Non-pigmented ciliary epithelial cell (primary cell): Measurements from ENCODE around the gene ZC3H7B.
"Not testable (repeated sequence)": the region's sequence is repeated elsewhere in the genome, so short reads cannot be mapped to it uniquely, and the experiment has no call there.

Source experiments
- DNase-seq: peaks from one replicate; pipeline ENCODE4 v3.0.0-alpha.2; 2010; ENCODE audit warnings: low read depth

ZC3H7B gene

DNA sequence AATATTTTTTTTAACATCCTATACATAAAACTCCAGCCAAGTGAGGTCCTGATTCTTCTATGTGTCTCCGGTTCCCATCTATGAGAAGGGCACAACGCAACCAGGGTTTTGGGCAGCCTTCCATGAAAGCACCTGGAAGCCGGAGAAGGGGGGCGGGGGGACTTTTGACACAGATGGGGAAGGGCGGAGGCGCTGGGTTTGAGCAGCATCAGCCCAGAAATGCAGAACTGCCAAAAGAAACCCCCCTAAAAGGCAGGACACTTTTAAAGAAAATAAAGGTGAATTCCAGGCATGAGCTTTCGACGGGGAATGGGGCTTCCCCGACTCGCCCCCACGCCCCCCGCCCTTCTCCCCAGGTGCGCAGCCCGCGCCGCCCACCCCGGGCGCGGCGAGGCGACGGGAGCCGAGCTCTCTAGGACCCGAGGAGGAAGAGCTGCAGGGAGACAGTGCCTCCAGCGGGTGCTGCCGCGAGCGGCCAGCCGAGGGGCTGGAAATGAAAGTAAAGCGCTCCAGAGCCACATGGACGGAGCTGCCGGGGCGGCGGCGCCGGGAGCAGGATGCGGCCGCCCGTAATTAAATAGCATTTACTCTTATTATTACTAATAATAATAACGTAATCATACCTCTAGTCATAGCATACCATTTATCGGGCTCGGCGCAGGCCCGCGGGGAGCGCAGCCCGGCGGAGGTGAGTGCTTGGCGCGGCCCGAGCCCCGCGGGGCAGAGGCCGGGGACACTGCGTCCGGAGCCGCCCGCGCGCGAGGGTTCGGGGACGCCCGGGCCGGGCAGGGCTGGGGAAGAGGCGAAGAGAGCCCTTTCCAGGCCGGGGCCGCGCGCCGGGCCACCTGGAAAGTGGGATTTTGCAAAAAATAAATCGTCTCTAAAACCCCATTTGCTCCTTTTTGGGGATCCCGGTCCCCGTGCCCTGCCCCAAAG lies at the start of gene ZC3H7B:
TSS of gene ZC3H7B (plus strand) at position 441 of the 936 bp plus-strand sequence. CDS start 19,136 bp downstream, outside the sequence.
- no peak for DNase-seq

DNA sequence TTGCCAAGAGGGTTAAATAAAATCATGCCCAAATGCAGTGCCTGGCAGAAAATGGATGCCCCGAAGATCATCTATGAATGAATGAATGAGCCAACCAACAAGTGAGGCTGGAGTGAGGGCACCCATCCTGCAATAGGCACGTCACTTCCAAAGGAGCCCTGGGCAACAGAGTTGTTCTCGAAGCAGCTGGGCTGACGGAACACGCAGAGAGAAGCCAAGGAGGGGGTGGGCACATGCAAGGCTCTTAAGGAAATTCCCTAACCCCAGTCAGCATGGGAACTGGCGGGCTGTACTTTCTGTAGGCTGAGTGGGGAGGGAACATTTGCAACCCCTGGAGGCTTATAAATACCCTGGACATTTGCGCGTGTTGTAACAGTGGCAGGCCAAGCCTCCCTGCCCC lies 49.0 kb upstream of the ZC3H7B start:
- no peak for DNase-seq

DNA sequence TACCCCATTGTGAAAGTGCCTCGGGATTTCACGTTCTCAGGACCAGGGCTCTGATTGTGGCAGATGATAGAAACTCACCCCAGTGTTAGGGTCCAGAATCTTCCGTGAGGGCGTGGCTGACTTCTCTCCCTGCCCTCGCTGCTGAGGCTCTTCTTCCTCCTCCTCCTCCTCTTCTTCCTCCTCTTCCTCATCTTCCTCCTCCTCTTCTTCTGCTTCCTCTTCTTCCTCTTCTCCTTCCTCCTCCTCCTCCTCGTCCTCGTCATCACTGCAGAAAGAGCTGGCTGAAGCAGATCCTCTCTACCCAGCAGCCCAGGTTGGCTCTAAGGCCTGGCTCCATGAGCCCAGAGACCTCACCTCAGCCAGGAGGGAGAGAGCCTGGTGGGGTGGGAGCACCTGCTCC lies 47.1 kb upstream of the ZC3H7B start:
- DNase-seq = no peak

GRCh38 chr22:41256254-41257253 lies 44.8 kb upstream of the ZC3H7B start:
- peak; percentile 20 for DNase-seq

- DNase-seq = no peak
These were observed 43.6 kb upstream of the ZC3H7B start for GRCh38 chr22:41257696-41258095.

GRCh38 chr22:41259756-41260155 lies 41.6 kb upstream of the ZC3H7B start:
- DNase-seq = not testable (repeated sequence)

DNA sequence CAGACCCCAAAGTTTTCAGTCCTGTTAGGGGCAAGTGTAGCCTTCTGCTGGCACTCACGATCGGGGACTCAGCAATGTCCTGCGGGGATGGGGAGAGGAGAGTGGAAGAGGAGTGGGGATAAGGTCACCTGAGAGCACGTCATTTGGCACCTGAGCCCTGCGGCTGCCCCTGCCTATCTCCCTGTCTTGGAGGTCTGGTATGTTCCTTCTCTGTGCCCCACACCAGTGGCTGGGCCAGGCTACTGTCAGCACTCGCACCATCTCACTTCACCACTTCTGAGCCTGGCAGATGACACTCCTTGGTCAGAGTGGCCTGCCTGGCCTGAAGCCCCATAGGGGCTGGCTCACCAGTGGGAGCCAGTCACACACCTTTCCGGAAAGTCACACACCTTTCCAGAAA lies 40.5 kb upstream of the ZC3H7B start:
- no peak for DNase-seq

- DNase-seq = no peak
These were observed 39.6 kb upstream of the ZC3H7B start for GRCh38 chr22:41261541-41262249.

DNA sequence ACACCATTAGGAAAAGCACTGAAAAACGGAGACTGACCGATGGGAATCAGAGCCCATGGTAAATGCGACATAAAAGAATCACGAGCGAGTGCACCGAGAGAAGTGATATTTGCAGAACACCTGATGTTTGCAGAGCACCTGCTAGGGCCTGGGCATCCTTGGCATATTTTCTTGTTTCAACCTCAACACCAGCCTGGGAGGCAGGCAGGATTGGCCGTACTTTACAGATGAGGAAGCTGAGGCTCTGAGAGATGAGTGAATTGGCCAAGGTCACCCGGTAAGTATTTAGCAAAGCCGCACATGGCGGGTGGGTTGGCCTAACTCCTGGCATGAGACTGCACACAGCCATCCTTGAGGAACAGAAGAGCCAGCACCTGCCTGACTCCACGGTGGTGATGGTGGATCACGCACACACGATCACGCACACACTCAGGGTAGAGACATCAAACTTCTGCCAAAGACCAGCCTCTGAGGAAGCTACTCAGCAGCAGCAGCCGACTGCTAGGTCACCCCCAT lies 39.0 kb upstream of the ZC3H7B start:
- no peak for DNase-seq

- no peak for DNase-seq
These were observed 37.6 kb upstream of the ZC3H7B start for GRCh38 chr22:41263704-41264103.

DNA sequence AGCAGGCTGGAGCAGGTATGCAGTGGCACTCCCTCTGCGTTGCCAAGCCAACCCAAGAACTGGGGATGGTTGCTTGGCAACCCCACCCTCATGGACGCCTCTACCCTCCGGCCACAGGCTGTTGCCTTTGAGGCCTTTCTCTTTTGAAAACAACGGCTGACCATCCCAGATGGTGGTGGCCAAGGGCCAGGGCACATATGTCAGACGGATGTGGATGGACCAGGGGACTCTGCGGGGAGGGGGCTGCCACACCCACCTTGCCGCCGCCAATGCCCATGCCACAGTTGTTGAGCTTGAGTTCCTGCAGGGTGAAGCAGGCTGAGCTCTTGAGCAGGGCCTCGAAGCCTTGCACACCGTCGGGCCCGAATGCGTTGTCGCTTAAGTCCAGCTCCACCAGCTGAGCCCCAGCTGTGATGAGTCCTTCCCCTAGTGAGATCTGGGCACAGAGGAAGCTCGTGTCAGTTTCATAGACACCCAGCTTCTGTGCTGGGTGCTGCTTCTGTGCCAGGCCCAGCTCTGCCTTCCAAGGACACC lies 36.9 kb upstream of the ZC3H7B start:
- no peak for DNase-seq

DNA sequence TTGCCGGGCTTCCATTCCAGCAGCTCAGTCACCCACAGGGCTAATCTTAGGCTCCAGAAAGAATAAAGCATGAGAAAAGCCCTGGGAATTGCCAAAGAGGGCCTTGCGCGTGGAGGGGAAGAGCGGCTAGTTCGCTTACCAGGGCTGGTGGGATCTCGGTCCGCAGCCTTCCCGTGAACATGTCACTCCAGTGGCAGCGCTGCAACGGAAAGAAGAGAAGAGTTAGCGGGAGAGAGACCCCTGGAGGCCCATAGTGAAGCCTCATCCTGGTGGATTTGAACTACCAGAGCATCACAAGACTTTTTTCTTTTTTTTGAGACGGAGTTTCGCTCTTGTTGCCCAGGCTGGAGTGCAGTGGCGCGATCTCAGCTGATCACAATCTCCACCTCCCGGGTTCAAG lies 33.4 kb upstream of the ZC3H7B start:
- DNase-seq = no peak

DNA sequence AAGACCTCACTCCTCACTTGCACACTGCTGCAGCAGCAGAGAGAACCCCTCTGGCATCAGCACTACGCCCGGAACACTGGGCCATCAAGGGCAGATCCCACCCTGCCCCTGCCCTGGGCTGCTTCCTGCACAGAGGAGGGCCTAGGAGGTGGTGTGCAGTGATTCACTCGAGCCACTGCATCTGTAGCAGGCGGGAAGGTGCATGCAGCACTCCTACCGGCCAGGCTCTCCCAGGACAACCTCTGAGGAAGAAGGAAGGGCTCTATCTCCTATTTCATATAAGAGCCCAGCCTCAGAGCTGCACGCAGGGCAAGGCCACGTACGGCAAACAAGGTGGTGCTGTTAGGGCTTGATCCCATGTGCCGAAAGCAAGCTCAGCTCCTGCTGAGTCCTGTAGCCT lies 29.5 kb upstream of the ZC3H7B start:
- no peak for DNase-seq

GRCh38 chr22:41273128-41273527 lies 28.2 kb upstream of the ZC3H7B start:
- DNase-seq = no peak

DNA sequence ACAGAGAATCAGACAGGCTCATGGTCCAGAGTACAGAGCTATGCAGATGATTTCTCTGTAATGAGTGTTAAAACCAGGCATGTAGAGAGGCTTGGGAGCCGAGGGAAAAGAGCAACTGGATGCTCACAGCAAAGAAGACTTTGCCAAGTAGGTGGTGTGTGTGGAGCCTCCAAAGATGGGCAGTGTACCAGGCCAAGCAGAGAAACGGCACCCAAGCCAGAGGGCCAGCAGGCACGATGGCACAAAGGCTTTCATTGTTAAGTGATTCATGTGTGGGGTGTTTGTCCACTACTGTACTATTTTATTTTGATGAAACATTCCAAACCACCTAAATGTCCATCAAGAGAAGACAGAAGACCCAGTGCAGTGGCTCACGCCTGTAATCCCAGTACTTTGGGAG lies 26.5 kb upstream of the ZC3H7B start:
- no peak for DNase-seq

DNA sequence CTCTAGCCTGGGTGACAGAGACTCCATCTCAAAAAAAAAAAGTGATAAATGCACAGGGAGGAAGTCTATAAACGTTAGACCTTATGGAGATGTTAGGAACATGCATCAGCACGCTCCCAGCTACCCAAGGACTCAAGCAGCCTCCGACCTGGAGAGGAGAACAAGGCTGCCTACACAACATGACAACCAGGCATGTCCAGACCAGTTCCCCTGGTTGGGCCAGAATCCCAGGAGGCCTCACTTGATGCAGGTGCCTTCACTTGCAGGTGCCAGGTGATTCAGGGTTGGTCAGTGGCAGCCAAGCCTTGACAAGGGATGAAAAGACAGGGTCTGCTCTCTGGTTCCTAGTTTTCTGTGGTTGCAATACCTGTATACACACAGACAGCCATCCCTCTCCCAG lies 21.3 kb upstream of the ZC3H7B start:
- DNase-seq = no peak

- DNase-seq = no peak
These were observed 20.5 kb upstream of the ZC3H7B start for GRCh38 chr22:41280854-41281253.

GRCh38 chr22:41284465-41284864 lies 16.9 kb upstream of the ZC3H7B start:
- DNase-seq = no peak

GRCh38 chr22:41285441-41285819 lies 15.9 kb upstream of the ZC3H7B start:
- DNase-seq = peak; percentile 77

DNA sequence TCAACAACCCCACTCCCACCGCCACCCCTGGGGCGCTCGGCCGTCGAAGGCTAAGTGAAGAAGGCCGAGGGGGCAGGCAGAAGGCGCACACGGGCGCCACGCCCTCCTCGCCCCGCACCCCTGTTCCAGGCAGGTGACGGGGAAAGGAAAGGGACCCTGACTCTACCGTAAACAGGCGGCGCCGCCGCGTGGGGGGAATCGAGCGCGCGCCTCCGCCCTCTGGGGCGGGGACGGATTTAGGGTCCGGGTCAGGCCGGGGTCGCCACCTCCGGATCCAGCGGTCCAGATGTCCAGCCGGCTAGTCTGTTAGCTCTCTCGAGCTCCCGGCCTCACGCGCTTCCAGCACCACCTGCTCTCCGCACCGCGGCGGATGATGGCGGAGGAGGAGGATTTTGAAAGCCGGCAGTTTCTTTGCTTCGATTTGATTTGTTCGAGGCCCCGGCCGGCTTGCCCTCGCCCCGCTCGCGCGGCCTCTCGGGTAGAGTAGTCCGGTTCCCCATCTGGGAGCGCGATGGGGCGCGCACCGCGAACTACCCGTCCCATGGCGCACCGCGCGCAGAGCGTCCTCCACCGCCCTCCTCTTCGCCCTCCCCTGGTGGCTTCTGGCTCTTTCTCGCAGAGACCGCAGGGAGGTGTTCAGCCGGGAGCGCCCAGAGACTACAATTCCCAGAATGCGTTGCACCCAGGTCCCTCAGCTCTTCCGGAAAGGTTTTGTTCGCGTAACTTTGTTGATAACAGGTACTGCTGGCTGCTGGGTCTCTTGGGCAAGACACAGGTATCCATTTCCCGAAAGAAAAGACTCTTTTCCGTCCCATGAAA lies 15.3 kb upstream of the ZC3H7B start, which contains the start of gene RANGAP1:
TSS of gene RANGAP1 (minus strand) at position 368 of the 819 bp plus-strand sequence. CDS start 5,143 bp downstream, outside the sequence.
- DNase-seq = peak; percentile 90
